ENCODE measurements around the gene COX4I2.

COX4I2 gene

DNA sequence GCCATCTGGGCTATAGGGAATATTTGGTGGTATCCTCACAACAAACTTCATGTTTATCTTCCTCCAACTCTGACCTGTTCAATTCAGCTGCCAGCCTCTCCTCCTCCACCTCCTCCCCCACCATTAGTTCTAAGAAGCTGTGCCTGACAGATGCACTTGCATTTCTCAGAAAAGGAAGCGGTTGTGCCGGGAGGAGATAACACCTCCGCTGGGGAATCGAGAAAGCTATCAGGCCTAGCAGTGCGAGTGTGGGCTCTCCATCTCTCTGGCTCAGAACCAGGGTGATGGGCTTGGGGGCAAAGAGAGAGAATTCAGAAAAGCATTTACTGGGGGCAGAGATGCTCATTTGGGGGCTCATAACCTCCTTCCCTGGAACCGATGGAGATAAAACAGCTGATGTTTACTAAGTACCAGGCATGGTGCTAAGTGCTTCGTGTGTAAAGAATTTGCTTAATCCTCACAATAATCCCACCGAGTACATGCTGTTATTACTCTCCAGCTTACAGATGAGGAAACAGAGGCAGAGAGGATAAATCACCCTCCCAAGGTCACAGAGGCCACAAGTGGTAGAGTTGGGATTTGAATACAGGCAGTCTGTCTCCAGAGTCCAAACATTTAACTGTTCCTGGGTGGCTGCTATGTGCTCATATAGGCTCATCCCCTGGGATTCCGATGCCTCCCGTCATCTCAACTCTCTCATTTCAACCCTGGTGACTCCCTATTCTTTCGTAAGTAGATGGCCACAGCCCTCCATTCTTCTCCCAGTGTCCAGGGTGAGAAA, 38.3 kb downstream of the COX4I2 start:
- Mint-ChIP-seq H3K4me1 (peaks cover 86% of the 10 kb centered on the region), H3K4me3 (peak overlapping the region; percentile 98), H3K36me3 (peaks cover 43% of the 10 kb centered on the region), H3K27ac (peak overlapping the region; percentile 98), H3K9me3 (no peaks in the 10 kb centered on the region), H3K27me3 (no peaks in the 10 kb centered on the region)

DNA sequence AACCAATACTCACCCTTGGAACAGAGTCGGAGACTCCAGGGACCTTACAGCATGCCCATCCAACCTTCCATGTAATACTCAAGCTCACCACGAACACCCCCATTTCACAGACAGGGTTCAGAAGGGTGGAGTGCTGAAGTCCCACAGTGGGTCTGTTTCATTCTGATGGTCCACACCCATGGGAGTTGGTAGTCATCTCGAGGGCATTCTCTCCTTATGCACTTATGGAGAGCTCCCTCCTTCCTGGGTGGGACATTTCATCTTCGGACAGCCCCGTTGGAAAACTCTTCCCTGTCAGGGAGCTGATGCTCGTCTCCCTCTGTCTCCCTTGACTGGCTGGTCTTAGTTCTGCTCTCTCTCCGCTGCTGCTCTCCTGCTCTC, 38.9 kb downstream of the COX4I2 start:
- peaks cover 88% of the 10 kb centered on the region for H3K4me1 Mint-ChIP-seq
- no peaks in the 10 kb centered on the region for H3K9me3 Mint-ChIP-seq
- peak overlapping the region; percentile 98 for H3K27ac Mint-ChIP-seq
- no peaks in the 10 kb centered on the region for H3K27me3 Mint-ChIP-seq
- H3K36me3 Mint-ChIP-seq: peaks cover 43% of the 10 kb centered on the region
- peak overlapping the region; percentile 98 for H3K4me3 Mint-ChIP-seq

DNA sequence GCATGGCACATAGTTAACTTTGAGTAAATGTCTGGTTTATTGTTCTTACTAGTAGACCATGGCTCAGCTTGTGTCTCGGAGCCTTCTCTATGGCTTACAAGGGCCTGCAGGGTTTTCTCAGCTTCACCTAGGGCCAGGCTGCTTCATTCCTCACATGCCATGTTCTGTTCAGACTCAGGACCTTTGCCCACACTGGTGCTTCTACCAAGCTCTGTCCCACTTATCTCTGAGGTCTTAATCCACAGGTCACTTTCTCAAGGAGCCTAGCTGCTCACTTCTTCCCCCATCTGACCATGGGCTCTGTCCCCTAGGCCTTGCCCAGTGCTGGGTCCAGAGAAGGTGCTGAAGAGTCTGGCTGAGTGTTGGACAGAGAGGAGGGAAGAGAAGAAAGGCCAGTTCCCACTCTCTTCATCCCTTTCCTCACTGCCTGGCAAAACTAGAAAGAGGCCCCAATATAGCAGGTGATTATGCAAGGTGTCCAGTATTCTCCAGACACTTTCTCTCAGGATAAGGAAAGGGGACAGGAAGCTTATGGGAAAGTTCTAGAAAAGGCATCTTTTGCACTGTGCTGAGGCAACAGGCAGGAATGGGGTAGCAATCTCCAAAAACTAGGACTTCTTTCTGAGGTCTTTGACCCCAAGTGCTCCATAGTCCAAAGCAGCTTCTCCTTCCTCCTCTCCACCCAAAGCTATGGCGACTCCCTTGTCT, 40.0 kb downstream of the COX4I2 start:
- Mint-ChIP-seq H3K36me3 (peaks cover 42% of the 10 kb centered on the region), H3K4me1 (peaks cover 89% of the 10 kb centered on the region), H3K4me3 (peak overlapping the region; percentile 68), H3K27ac (peak overlapping the region; percentile 90), H3K27me3 (no peaks in the 10 kb centered on the region), H3K9me3 (no peaks in the 10 kb centered on the region)

DNA sequence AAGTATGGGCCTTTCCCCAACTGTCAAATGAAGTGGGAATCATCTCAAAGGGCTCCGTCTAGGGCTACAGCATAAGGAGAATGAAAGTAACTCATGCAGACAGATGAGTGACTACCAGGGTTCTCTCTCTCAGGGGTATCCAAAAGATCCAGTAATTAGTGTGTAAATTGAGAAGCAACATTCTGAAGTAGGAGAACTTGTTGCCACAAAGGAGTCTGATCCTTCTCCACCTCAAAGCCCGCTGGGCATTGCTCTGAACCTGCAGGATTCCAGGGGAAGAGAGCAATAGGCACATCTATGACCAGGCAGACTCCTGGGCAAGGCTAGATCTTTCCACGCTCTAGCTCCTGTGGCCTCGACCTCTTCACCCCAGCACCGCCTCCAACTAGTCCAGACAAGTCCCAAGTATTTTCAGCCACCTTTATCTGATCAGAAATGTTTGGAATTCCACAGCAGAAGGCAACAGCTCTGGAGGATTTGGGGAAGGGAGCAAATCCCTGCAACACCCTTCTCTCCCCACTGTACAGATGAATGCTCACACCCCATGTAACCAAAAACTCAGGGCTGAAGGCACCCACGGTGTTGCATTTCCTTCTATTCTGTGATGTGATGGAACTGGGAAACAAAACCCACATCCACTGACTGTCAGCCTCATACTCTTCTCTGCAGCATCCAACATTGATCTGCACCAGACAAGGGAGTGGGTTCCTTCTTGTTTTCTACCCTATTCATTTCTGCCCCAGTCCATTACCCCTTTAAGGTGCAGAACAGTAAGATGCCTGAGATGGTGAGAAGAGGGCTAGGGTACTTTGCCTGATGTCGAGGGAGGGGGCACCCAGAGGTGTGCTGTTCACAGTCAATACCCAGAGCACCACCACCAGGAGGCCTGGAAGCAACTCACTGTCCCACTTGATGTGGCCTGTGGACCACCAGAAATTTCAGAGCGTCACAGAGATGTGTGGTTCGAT, 41.0 kb downstream of the COX4I2 start:
- H3K4me3 Mint-ChIP-seq: peak overlapping the region; percentile 53
- no peaks in the 10 kb centered on the region for H3K9me3 Mint-ChIP-seq
- no peaks in the 10 kb centered on the region for H3K27me3 Mint-ChIP-seq
- peak overlapping the region; percentile 87 for H3K27ac Mint-ChIP-seq
- peaks cover 42% of the 10 kb centered on the region for H3K36me3 Mint-ChIP-seq
- peaks cover 93% of the 10 kb centered on the region for H3K4me1 Mint-ChIP-seq

DNA sequence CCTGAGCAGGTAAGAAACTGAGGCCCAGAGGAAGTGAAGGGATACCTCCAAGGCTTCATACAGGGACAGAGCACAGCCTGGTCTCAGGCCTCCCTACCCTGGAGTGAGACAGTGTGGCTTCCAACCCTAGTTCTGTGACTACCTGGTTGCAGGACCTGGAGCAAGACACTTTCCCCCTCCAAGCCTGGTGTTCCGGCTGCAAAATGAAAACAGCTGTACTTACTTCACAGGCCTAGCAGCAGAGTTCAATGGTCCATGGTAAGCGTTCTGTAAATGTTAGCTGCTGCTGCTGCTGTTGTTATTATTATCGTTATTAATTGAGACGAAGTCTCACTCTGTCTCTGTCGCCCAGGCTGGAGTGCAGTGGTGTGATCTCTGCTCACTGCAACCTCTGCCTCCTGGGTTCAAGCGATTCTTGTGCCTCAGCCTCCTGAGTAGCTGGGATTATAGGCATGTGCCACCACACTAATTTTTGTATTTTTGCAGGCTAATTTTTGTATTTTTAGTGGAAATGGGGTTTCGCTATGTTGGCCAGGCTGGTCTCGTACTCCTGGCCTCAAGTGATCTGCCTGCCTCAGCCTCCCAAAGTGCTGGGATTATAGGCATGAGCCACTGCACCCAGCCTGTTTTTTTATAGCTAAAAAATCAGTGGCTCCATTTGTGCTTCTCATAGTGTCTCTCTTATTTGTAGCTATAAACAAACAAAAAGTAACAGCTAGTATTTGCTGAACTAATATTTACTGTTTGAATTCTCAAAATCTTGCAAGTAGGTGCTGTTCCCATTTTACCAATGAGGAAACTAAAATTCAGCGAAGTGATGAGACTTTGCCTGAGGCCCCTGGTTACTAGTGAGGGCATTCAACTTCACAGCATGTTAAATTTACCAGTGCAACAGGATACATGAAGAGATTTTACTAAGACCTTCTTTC, 41.9 kb downstream of the COX4I2 start:
- no peaks in the 10 kb centered on the region for H3K9me3 Mint-ChIP-seq
- peaks cover 45% of the 10 kb centered on the region for H3K36me3 Mint-ChIP-seq
- no peaks in the 10 kb centered on the region for H3K27me3 Mint-ChIP-seq
- peak overlapping the region; percentile 87 for H3K27ac Mint-ChIP-seq
- peak overlapping the region; percentile 53 for H3K4me3 Mint-ChIP-seq
- H3K4me1 Mint-ChIP-seq: peaks cover 93% of the 10 kb centered on the region

DNA sequence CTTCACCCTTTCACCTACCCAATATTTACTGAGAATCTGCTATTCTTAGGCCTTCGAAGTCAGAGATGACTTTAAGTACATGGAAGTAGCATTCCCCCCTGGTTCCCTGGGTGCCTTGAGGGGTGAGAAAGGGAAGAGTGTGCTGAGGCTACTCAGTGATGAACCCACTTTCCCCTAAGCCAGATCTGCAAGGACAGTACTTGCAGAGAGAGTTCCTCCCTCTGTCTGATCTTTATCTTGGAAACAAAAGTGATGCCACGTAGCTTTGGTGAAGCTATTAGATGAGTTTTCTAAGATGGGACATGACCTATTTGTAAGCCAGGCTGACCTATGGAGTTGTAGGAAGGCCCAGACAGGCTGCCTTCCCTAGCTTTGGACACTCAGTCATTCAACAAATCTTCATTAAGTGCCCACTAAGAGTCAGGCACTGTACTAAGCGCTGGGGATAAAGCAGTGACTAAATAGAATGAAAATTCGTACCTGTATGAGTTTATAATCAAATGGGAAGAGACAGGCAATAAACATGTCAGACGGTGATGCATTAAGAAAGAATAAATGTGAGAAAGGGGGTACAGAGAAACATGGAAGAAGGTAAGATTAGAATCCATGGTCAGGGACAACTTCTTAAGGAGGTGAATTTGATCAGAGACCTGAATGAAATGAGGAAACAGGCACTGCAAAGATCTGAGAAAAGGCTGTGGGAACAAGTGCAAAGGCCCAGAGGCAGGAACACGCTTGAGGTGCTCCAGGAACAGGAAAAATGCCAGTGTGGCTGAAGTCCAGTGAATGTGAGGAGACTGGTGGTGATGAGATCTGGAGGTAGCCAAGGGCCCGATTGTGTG, 42.8 kb downstream of the COX4I2 start:
- H3K4me3 Mint-ChIP-seq: peak overlapping the region; percentile 53
- peak overlapping the region; percentile 80 for H3K27ac Mint-ChIP-seq
- H3K36me3 Mint-ChIP-seq: peaks cover 40% of the 10 kb centered on the region
- no peaks in the 10 kb centered on the region for H3K27me3 Mint-ChIP-seq
- peaks cover 92% of the 10 kb centered on the region for H3K4me1 Mint-ChIP-seq
- H3K9me3 Mint-ChIP-seq: no peaks in the 10 kb centered on the region

DNA sequence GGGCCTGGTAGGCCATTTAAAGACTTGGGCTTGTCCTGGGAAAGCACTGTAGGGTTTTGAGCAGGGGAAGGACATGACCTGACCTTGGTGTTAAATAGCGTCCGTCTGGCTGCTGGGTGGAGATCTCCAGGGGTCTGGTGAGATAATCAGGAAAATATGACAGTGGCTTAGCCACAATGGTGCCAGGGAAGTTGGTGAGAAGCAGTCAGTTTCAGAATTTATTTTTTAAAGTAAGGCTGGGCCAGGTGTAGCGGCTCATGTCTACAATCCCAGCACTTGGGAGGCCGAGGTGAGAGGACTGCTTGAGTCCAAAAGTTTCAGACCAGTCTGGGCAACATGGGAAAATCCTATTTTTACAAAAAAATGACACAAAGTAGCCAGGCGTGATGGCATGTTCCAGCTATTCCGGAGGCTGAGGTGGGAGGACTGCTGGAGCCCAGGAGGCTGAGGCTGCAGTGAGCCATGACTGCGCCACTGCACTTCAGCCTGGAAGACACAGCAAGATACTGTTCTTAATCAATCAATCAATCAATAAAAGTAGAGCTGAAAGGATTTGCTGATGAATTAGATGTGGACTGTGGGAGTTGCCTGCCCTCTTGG, 43.5 kb downstream of the COX4I2 start:
- H3K36me3 Mint-ChIP-seq: peaks cover 37% of the 10 kb centered on the region
- H3K27ac Mint-ChIP-seq: peak overlapping the region; percentile 80
- H3K27me3 Mint-ChIP-seq: no peaks in the 10 kb centered on the region
- H3K9me3 Mint-ChIP-seq: no peaks in the 10 kb centered on the region
- H3K4me1 Mint-ChIP-seq: peaks cover 92% of the 10 kb centered on the region
- H3K4me3 Mint-ChIP-seq: peak overlapping the region; percentile 53

DNA sequence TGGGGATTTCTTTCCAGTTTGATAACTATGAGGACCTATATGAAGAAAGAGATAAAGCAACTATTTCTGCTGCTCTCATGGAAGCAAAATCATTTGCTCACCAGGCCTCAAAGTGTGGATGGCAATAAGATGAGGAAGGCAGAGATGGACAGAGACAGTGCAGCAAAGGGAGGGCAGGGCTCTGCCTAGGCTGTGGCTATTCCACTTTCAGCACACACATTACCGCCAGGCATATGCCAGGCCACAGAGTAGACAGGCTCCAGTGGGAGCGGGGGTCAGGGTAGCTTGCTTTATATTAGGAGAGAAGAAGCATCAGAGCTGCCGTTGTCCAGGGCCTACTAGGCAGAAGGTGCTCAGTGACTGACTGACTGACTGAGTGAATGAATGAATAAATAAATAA, 44.1 kb downstream of the COX4I2 start:
- Mint-ChIP-seq H3K27ac (no peak overlapping the region), H3K4me3 (peak overlapping the region; percentile 11), H3K4me1 (peaks cover 92% of the 10 kb centered on the region), H3K36me3 (peaks cover 35% of the 10 kb centered on the region), H3K27me3 (no peaks in the 10 kb centered on the region), H3K9me3 (no peaks in the 10 kb centered on the region)

DNA sequence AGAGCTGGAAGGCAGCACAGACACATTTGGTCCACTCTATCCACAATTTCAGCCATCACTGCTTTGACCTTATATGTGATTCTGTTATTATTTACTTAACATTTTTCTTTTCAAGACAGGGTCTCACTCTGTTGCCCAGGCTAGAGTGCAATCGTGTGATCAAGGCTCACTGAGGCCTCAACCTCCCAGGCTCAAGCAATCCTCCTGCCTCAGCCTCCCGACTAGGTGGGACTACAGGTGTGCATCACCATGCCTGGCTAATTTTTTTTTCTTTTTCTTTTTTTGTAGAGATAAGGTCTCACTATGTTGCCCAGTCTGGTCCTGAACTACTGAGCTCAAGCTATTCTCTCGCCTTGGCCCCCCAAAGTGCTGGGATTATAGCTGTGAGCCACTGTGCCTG, 44.6 kb downstream of the COX4I2 start:
- H3K4me3 Mint-ChIP-seq: no peak overlapping the region
- peaks cover 37% of the 10 kb centered on the region for H3K36me3 Mint-ChIP-seq
- H3K27me3 Mint-ChIP-seq: no peaks in the 10 kb centered on the region

DNA sequence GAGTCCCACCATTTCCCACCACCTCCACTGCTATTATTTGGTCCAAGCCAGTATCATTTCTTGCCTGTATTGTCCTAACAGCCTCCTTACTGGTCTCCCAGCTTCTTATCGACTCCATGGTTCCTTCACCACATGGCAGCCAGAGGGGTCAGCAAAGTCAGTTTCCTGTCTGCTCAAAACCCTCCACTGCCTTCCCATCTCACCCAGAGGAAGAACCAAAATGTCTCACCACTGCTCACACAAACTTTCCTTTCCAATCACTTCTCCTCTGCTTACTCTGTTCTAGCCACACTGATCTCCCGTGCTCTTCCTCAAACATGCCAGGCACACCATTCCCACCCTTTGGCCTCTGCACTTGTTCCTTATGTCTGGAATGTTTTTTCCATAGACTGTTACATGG, 45.2 kb downstream of the COX4I2 start:
- no peaks in the 10 kb centered on the region for H3K27me3 Mint-ChIP-seq
- H3K9me3 Mint-ChIP-seq: no peaks in the 10 kb centered on the region
- H3K27ac Mint-ChIP-seq: peak overlapping the region; percentile 71
- H3K4me3 Mint-ChIP-seq: no peak overlapping the region
- peaks cover 85% of the 10 kb centered on the region for H3K4me1 Mint-ChIP-seq
- peaks cover 37% of the 10 kb centered on the region for H3K36me3 Mint-ChIP-seq

More for the DNA sequence above, 44.6 kb downstream of the COX4I2 start:
- H3K27ac Mint-ChIP-seq: no peak overlapping the region
- H3K9me3 Mint-ChIP-seq: no peaks in the 10 kb centered on the region
- H3K4me1 Mint-ChIP-seq: peaks cover 91% of the 10 kb centered on the region

DNA sequence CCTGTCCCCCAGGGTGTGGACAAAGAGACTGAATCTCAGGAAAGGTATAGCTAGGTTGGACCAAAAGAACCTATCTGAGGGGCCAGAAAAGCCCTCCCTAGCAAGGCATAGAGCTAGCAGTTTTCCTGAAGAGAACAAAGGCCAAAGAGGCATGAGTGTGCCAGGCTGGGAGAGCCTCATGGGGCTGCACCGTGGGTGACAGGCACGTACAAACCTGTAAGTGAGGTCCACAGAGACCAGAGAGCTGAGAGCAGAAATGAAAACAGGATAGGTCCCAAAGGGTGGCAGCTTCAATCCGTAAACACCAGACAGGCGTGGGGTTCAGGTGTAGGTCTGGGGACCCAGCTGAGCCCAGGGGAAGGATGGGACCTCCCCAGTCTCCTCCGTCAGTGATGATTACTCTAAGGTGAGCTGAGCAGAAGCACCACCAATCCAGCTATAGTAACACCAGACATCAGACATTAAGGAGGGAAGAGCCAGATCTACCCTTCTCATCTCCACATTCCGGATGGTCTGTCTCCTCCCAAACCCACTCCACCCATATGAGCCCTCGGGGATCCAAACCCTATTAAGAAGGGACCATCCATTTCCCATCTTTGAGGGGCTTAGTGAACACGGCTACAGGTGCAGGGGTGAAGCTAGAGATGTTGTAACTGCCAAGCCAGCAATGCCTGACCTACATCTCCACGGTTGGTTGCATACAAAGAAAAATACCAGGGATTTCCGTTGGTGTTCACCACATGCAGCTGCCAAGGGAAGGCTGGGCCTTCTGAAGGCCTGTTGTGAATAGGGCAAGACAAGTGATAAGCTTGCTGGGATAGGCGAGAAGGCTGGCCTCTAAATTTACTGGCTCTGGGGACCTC, 46.7 kb downstream of the COX4I2 start:
- Mint-ChIP-seq H3K9me3 (no peaks in the 10 kb centered on the region), H3K36me3 (peaks cover 30% of the 10 kb centered on the region), H3K27ac (peak overlapping the region; percentile 46), H3K4me3 (peak overlapping the region; percentile 66), H3K4me1 (peaks cover 77% of the 10 kb centered on the region), H3K27me3 (no peaks in the 10 kb centered on the region)

DNA sequence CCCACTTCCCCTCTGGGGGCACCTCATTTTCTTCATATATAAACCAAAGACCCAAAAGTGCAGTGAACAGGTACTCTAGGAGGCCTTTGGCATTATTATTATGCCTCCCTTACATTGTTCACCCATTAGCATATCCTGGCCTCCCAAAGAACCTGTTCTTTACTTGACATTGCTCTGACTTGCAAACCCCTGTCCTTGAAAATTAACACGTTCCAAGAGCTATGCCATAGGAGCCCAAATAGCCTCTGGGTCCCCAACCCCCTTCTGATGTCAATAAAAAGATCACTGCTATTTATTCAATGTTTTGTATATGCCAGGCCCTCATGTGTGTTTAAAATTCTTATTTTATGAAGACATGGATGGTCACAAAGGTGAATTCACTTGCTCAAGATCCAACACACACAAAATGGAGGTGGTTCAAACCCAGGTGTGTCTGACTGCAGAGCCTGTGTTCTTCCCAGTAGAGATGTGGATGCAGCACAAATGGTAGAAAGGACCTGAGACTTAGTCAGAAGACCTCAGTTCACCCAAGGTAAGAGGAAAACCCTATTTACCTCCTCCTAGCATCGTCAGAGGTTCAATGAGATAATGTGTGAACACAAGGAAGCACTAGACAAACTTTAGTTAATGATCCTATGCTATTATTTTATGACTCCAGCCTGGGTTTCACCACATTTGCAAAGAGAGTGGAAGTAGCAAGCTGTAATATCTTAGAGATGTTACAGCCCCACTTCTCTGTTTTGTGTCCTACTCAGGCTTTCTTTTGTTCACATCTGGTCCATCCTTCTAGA, 48.3 kb downstream of the COX4I2 start:
- H3K4me1 Mint-ChIP-seq: peaks cover 65% of the 10 kb centered on the region
- no peak overlapping the region for H3K4me3 Mint-ChIP-seq
- peaks cover 25% of the 10 kb centered on the region for H3K36me3 Mint-ChIP-seq
- no peaks in the 10 kb centered on the region for H3K27me3 Mint-ChIP-seq
- H3K27ac Mint-ChIP-seq: peak overlapping the region; percentile 55
- H3K9me3 Mint-ChIP-seq: no peaks in the 10 kb centered on the region
